GM23338 (cell line): ENCODE data around the gene MBD2. TPM values are rescaled to one million over a fixed set of nuclear protein-coding genes. Genes with fewer than 3 reads are reported as not detected.

Source experiments
- ATAC-seq: fragments of 200-7000 bp; cut with Tn5 transposase; 3 replicates; pipeline ENCODE4 v1.9.1; 2020
- DNase-seq: peaks from one replicate; pipeline ENCODE4 v3.0.0-alpha.2; 2015; ENCODE audit warnings: low spot score
- H2AFZ ChIP-seq: fragments of 200-600 bp; sonication (generic); 2 replicates; pipeline ENCODE4 v1.8.0; 2016; ENCODE audit warnings: antibody characterized with exemption, mild to moderate bottlenecking, moderate library complexity
- H3F3A ChIP-seq: fragments of 200-600 bp; sonication (generic); replicated peaks from 2 replicates; pipeline ENCODE4 v1.8.0; 2017; ENCODE audit warnings: antibody characterized with exemption, mixed run types, low read depth
- H3K27ac ChIP-seq: fragments of 200-600 bp; sonication (generic); 2 replicates; pipeline ENCODE4 v1.6.1; 2016; ENCODE audit warnings: low read depth
- H3K27me3 ChIP-seq: fragments of 200-600 bp; sonication (generic); 2 replicates; pipeline ENCODE4 v1.8.0; 2016; ENCODE audit warnings: mild to moderate bottlenecking, mixed run types, moderate library complexity; ENCODE audit not compliant: insufficient read depth
- H3K36me3 ChIP-seq: fragments of 200-600 bp; sonication (generic); 2 replicates; pipeline ENCODE4 v1.8.0; 2016; ENCODE audit warnings: mild to moderate bottlenecking; ENCODE audit not compliant: insufficient read depth
- H3K4me1 ChIP-seq: fragments of 200-600 bp; sonication (generic); 2 replicates; pipeline ENCODE4 v1.8.0; 2016; ENCODE audit warnings: mild to moderate bottlenecking, moderate library complexity; ENCODE audit not compliant: insufficient read depth
- H3K4me2 ChIP-seq: fragments of 200-600 bp; sonication (generic); 2 replicates; pipeline ENCODE4 v1.7.1; 2017; ENCODE audit warnings: mixed run types
- H3K4me3 ChIP-seq: fragments of 200-600 bp; sonication (generic); 2 replicates; pipeline ENCODE4 v1.6.1; 2016; ENCODE audit warnings: mixed run types
- H3K79me2 ChIP-seq: fragments of 200-600 bp; sonication (generic); replicated peaks from 2 replicates; pipeline ENCODE4 v1.8.0; 2017; ENCODE audit warnings: mild to moderate bottlenecking; ENCODE audit not compliant: insufficient read depth
- H3K9me2 ChIP-seq: fragments of 200-600 bp; sonication (generic); 2 replicates; pipeline ENCODE4 v1.8.0; 2017; ENCODE audit not compliant: insufficient read depth
- H4K20me1 ChIP-seq: fragments of 200-600 bp; sonication (generic); replicated peaks from 2 replicates; pipeline ENCODE4 v1.8.0; 2017; ENCODE audit warnings: mild to moderate bottlenecking; ENCODE audit not compliant: insufficient read depth
- H3K27ac Mint-ChIP-seq: 2 replicates; pipeline ENCODE4 v1.8.0; 2020; ENCODE audit warnings: inconsistent platforms, mild to moderate bottlenecking, moderate library complexity, mixed read lengths
- H3K27me3 Mint-ChIP-seq: 3 replicates; pipeline ENCODE4 v1.8.0; 2022; ENCODE audit warnings: low read depth, mild to moderate bottlenecking, moderate library complexity, mixed read lengths, inconsistent platforms; ENCODE audit not compliant: insufficient read depth, poor library complexity
- H3K36me3 Mint-ChIP-seq: 3 replicates; pipeline ENCODE4 v1.8.0; 2021; ENCODE audit warnings: low read depth, mild to moderate bottlenecking, inconsistent platforms, moderate library complexity, mixed read lengths
- H3K4me1 Mint-ChIP-seq: 3 replicates; pipeline ENCODE4 v1.8.0; 2020; ENCODE audit warnings: mild to moderate bottlenecking, inconsistent platforms, mixed read lengths
- H3K4me3 Mint-ChIP-seq: 3 replicates; pipeline ENCODE4 v1.8.0; 2021; ENCODE audit warnings: moderate library complexity, mild to moderate bottlenecking, inconsistent platforms, mixed read lengths
- H3K9me3 Mint-ChIP-seq: 3 replicates; pipeline ENCODE4 v1.8.0; 2020; ENCODE audit warnings: moderate library complexity, mild to moderate bottlenecking, inconsistent platforms, mixed read lengths
- CREB1 ChIP-seq: fragments of 250-450 bp; sonication (Bioruptor Pico); IDR thresholded peaks from 2 replicates; pipeline ENCODE4 v1.5.0; 2020; ENCODE audit warnings: low read depth, mild to moderate bottlenecking, moderate library complexity
- CTCF ChIP-seq, 2 experiments: fragments of 200-600 bp in 1 of 2; sonication (generic) in 1 of 2; conservative IDR thresholded peaks; 2 replicates each; pipeline versions ENCODE4 v1.5.1 to v1.6.1; 2016 to 2017; ENCODE audit warnings: antibody characterized with exemption in 2 of 2, low read depth in 2 of 2, mild to moderate bottlenecking in 2 of 2, moderate library complexity in 1 of 2
- EZH2 ChIP-seq: fragments of 200-600 bp; sonication (generic); IDR thresholded peaks from one replicate; pipeline ENCODE4 v1.8.0; 2017; ENCODE audit warnings: antibody characterized with exemption, mild to moderate bottlenecking, low read depth; ENCODE audit not compliant: unreplicated experiment
- EZH2phosphoT487 ChIP-seq: fragments of 200-600 bp; sonication (generic); IDR thresholded peaks from one replicate; pipeline ENCODE4 v1.8.1; 2018; ENCODE audit warnings: antibody characterized with exemption; ENCODE audit not compliant: unreplicated experiment
- JUNB ChIP-seq: IDR thresholded peaks from one replicate; pipeline ENCODE4 v1.6.1; 2016; ENCODE audit warnings: antibody characterized with exemption; ENCODE audit not compliant: unreplicated experiment
- POLR2AphosphoS5 ChIP-seq: IDR thresholded peaks from 2 replicates; pipeline ENCODE4 v1.6.1; 2016; ENCODE audit warnings: antibody characterized with exemption, low read depth
- STAT1 ChIP-seq: IDR thresholded peaks from one replicate; pipeline ENCODE4 v1.6.1; 2016; ENCODE audit warnings: antibody characterized with exemption; ENCODE audit not compliant: unreplicated experiment
- ZNF114 ChIP-seq: fragments of 250-450 bp; sonication (Bioruptor Pico); IDR thresholded peaks from 2 replicates; pipeline ENCODE4 v1.5.0; 2020; ENCODE audit warnings: mild to moderate bottlenecking, moderate library complexity
- ZNF331 ChIP-seq: fragments of 250-450 bp; sonication (Bioruptor Pico); IDR thresholded peaks from 2 replicates; pipeline ENCODE4 v1.5.0; 2020; ENCODE audit warnings: low read depth, mild to moderate bottlenecking, moderate library complexity
- ZNF462 ChIP-seq: fragments of 250-450 bp; sonication (Bioruptor Pico); IDR thresholded peaks from 2 replicates; pipeline ENCODE4 v1.5.0; 2020; ENCODE audit warnings: mild to moderate bottlenecking, moderate library complexity
- polyA plus RNA-seq: library from polyadenylated mRNA; unstranded; fragments of >200 nt; fragmentation: Nextera tagmentation; extraction: Ambion mirVana; gene quantifications from 2 replicates; pipeline ENCODE4 v1.2.1, GENCODE V29; 2016
- total RNA-seq: library from RNA; depleted of rRNA; stranded (reverse); fragments of >200 nt; shearing (Covaris generic); gene quantifications from 2 replicates; pipeline ENCODE4 v1.2.3, GENCODE V29; 2014
- TF ChIP-seq, protein P1 (sequence below): IDR thresholded peaks from one replicate; pipeline ENCODE4 v1.6.1; 2018; ENCODE audit warnings: antibody characterized with exemption; ENCODE audit not compliant: unreplicated experiment
- TF ChIP-seq, protein P2 (sequence below): IDR thresholded peaks from 2 replicates; pipeline ENCODE4 v1.6.1; 2016; ENCODE audit warnings: antibody characterized with exemption

MBD2 gene
- total and polyA plus RNA-seq, 2 experiments from 2014 or later: 11.2 to 39.2 TPM

DNA sequence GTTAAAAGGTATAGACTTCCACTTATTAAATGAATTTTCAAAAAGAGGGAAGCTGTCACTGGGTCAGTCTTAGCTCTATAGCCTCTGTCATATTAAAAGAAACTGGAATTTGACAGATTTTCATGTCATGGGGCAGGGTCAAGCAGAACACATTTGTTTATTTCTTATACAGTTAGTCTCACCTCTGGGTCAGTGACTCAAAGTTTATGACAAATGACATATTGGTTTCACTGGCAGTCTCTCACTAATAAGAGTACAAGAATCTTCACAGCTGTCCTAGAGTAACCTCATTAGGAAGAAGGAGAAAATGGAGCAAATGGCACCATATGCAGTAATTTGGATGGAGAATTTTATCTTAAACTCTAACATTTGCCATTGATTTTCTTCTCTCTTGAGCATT lies 63.2 kb downstream of the MBD2 start:
- TF ChIP-seq, protein P1, sequence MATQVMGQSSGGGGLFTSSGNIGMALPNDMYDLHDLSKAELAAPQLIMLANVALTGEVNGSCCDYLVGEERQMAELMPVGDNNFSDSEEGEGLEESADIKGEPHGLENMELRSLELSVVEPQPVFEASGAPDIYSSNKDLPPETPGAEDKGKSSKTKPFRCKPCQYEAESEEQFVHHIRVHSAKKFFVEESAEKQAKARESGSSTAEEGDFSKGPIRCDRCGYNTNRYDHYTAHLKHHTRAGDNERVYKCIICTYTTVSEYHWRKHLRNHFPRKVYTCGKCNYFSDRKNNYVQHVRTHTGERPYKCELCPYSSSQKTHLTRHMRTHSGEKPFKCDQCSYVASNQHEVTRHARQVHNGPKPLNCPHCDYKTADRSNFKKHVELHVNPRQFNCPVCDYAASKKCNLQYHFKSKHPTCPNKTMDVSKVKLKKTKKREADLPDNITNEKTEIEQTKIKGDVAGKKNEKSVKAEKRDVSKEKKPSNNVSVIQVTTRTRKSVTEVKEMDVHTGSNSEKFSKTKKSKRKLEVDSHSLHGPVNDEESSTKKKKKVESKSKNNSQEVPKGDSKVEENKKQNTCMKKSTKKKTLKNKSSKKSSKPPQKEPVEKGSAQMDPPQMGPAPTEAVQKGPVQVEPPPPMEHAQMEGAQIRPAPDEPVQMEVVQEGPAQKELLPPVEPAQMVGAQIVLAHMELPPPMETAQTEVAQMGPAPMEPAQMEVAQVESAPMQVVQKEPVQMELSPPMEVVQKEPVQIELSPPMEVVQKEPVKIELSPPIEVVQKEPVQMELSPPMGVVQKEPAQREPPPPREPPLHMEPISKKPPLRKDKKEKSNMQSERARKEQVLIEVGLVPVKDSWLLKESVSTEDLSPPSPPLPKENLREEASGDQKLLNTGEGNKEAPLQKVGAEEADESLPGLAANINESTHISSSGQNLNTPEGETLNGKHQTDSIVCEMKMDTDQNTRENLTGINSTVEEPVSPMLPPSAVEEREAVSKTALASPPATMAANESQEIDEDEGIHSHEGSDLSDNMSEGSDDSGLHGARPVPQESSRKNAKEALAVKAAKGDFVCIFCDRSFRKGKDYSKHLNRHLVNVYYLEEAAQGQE: no peak
- TF ChIP-seq ZNF462 (CRISPR knock-in tag) (no peak), EZH2 (no peak), STAT1 (no peak), EZH2phosphoT487 (no peak), CTCF (conservative IDR thresholded peaks at IDR 0.05; ENCODE audit: low read depth in 2 of 2) (no peak), CREB1 (CRISPR knock-in tag) (no peak), ZNF114 (CRISPR knock-in tag) (no peak), POLR2AphosphoS5 (no peak), JUNB (no peak), ZNF331 (CRISPR knock-in tag) (no peak)
- TF ChIP-seq, protein P2, sequence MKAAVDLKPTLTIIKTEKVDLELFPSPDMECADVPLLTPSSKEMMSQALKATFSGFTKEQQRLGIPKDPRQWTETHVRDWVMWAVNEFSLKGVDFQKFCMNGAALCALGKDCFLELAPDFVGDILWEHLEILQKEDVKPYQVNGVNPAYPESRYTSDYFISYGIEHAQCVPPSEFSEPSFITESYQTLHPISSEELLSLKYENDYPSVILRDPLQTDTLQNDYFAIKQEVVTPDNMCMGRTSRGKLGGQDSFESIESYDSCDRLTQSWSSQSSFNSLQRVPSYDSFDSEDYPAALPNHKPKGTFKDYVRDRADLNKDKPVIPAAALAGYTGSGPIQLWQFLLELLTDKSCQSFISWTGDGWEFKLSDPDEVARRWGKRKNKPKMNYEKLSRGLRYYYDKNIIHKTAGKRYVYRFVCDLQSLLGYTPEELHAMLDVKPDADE: no peak
- Histone ChIP-seq H3K4me3 (no peak overlapping the region), H3K4me2 (no peak overlapping the region), H3K36me3 (no peaks in the 10 kb centered on the region), H4K20me1 (no peaks in the 10 kb centered on the region), H3K79me2 (no peaks in the 10 kb centered on the region), H3K4me1 (no peaks in the 10 kb centered on the region), H2AFZ (no peak overlapping the region), H3K27ac (no peak overlapping the region), H3K27me3 (no peaks in the 10 kb centered on the region), H3K9me2 (0 out of 2 replicates have a peak, but pooled peaks cover 4% of the 10 kb centered on the region), H3F3A (no peaks in the 10 kb centered on the region)
- Mint-ChIP-seq H3K4me3 (no peak overlapping the region), H3K36me3 (no peaks in the 10 kb centered on the region), H3K4me1 (peaks cover 2% of the 10 kb centered on the region; the same call in 1 of the 3 replicates), H3K27ac (no peak overlapping the region), H3K9me3 (no peaks in the 10 kb centered on the region), H3K27me3 (no peaks in the 10 kb centered on the region)
- ATAC-seq (no peak), DNase-seq (no peak)
